Fibroblast of the conjunctiva (primary cell): Measurements from ENCODE around the gene RMI2.
A peak's percentile ranks its signal among the peaks of the same experiment; 100 is the strongest.
"Not testable (repeated sequence)": the region's sequence is repeated elsewhere in the genome, so short reads cannot be mapped to it uniquely, and the experiment has no call there.

Experiments used
- DNase-seq: peaks from one replicate; pipeline ENCODE4 v3.0.0-alpha.2; 2010; ENCODE audit warnings: low read depth

Gene RMI2

GRCh38 chr16:11354733-11355574, 9.7 kb downstream of the RMI2 start:
- DNase-seq, result peak; percentile 37

DNA sequence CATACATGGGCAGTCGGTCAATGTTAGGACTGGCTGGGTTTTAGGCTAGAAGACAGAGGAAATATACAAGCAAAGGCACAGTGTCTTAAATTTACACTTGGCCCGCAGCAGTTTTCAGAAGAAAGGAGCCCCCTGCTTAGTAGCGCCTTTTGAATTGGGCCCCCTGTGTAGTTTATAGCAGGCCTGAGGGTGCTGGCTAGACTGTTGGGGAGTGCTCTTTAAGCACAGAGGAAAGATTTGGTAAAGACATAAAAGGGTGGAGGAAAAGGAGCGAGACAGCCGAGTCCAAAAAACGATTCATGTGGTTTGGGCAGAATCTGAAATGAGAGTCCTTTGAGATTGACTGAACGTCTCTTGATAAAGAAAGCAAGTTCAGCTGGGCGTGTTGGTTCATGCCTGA, 10.6 kb downstream of the RMI2 start:
- no peak for DNase-seq

DNA sequence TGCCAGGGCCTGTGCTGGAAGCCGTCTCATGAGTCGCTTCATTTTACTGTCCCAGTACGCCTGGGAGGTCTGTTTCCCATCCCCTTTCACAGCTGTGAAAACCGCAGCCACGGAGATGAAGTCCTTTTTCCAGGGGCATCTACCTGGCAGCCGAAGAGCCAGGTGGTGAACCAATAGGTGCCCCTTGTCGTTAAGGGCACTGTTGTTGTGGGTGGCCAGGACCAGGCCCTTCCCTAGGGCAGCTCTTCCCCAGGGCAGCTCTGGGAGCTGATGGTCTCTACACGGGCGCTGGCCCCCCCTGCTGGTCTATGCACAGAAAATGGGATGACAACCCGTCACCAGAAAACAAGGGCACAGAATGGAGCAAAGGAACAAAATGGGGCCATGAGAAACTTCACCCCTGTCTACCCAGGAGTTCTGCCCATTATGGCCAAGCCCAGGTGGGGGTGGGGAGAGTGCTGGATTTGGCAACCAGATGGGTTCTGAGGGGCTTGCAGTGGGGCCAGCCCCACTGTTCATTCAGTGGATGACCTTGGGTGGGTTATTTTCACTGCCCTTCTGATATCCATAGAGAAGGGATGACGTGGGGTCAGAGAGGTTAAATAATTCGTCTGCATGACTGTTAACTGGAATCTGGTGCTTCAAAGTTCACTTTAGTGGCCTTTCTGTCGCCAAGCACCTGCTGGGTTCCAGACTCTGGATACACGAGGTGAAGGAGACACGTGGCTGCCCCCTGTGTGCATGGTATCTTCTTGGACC, 11.5 kb downstream of the RMI2 start:
- DNase-seq, result no peak

- no peak for DNase-seq
Measured at GRCh38 chr16:11358531-11358930, 13.3 kb downstream of the RMI2 start.

DNA sequence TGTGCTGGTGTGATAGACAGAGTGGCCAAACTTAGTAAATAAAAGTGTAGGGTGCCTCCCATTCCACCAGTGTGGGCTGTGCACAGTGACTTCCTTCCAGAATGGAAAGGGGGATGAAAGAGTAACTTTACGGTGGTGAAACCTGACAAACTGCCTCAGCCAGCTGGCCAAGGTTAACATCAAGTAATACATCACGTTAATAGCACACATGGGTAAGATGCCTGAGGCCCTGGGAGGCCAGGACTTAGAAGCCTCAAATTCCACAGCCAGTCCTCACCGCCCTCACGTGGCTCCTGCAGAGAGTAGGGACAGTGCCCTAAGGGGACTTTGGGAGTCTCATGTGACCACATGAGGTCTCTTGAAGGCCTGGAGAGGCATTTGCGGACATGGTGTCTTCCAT, 14.1 kb downstream of the RMI2 start:
- no peak for DNase-seq

GRCh38 chr16:11360641-11361373, 15.5 kb downstream of the RMI2 start:
- peak; percentile 32 for DNase-seq

DNA sequence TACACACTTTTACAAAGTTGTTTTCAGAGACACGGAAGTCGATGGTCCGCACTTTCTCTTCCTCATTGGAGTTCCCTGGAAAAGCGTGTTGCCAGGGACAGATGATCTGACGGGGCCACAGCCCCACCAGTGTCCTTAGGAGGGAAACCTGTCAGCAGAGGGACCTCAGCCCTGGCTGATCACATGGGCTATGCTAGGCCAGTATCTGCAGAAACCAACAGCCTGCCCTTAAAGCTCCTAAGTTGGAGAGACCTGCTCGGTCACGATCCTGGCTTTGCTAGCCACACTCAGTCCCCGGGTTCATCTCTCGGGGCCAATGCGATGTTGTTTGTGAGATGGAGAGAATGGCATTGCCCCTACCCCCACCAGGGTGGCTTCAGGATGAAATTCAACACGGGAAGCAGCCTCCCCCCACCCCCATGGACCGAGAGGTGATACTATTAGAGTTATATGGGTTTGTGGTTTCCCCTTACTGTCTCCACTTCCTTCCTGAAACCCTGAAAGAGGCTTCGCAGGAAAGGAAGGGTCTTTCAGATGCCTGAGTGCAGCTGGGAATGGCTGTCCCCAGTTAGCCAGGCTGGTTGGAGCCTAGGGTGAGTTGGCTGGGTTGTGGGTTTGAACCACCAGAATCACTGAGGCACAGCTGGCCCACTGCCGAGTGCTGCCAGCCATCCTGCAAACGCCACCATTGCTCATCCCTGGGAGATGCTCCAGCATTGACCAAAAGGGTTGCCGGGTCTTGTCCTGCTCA, 16.6 kb downstream of the RMI2 start:
- DNase-seq, result no peak

DNA sequence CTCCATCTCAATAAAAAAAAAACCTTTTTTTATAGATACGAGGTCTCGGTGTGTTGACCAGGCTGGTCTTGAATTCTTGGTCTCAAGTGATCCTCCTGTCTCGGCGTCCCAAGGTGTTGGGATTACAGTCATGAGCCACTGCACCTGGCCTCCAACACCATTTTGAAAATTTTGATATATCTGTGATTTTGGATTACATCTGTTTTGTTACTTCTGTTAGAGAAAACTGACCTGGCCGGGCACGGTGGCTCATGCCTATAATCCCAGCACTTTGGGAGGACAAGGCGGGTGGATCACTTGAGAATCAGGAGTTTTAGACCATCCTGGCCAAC, 18.6 kb downstream of the RMI2 start:
- DNase-seq, result no peak

- no peak for DNase-seq
Measured at GRCh38 chr16:11367483-11367906, 22.2 kb downstream of the RMI2 start.

DNA sequence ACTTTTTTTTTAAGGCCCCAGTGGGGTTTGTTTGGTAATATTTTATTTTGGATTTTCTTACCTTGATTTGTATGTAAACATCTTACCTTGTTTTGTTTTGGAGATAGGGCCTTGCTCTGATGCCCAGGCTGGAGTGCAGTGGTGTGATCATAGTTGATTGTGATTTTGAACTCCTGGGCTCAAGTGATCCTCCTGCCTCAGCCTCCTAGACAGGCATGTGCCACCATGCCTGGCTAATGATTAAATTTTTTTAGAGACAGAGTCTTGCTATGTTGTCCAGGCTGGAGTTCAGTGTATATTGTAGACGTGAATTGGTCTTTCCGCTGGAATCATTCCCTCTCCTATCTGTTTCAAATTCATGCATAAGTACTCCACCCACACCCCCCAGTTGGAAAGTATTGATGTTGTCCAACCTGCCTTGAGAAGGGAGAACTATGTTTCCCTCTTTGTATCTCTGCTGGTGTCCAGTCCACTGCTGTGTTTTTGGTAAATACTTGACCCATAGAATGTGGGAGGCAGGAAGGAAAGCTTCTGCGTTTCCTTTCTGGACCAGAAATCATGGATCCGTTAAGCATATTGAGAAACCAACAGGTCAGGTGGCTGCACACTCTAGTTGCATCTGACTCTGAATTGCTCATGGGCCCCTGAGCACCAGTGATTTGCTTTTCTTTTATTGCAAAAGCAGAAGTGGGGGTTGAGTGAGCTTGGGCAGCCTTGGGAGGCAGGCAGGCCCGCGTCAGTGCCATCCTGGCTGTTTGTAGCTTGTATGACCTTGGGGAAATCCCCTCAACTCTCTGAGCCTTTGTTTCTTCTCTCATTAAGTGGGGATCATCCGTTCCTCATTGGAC, 25.0 kb downstream of the RMI2 start:
- no peak for DNase-seq

- not testable (repeated sequence) for DNase-seq
Measured at GRCh38 chr16:11370932-11371279, 25.6 kb downstream of the RMI2 start.

- DNase-seq, result no peak
Measured at GRCh38 chr16:11372073-11372828, 27.0 kb downstream of the RMI2 start.

DNA sequence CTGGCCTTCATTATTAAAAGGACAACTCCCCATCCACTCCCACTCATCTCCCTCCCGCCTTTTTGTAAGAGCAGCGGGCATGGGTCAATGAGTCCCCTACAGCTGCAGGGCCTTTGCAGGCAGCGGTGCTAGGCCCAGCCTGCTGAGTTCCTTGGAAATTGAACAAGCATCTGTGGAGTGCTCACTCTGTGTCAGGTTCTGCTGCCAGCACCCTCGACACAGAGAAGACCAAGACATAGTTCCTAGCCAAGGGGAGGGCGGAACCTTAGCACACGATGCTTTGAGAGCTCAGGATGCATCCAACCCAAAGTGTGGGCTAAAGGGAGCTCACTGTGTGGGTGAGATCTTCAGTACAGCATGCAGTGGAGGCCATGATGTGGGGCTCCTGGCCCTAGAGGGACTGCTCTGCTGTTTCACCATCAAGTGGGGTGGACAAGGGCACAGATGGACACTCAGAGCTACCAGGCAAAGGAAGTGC, 27.6 kb downstream of the RMI2 start:
- no peak for DNase-seq

DNA sequence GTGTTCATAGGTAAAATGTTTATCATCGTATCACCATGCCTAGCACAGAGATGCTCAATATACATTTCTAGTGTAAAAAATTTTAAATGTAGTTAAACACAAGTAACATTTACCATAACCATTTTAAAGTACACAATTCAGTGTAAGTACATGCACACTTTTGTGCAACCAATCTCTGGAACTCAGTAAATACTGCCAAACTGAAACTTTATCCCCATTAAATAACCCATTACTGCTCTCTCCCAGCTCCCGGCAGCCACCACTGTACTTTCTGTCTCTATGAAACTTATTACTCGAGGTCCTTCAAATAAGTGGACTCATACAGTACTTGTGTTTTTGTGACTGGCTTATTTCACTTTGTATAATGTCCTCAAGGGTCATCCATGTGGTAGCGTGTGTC, 29.0 kb downstream of the RMI2 start:
- DNase-seq, result no peak

DNA sequence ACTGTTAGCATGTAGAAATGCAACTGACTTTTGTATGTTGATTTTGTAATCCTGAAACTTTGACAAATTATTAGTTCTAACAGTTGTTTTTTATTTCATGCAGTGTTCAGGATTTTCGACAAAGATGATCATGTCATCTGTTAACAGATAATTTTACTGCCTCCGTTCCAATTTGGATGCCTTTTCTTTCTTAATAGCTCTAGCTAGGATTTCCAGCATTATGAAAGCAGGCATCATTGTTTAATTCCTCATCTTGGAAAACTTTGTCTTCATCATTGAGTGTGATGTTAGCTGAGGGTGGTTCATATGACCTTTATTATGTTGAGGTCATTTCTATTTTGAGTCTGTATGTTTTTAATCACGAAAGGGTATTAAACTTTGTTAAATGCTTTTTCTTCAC, 31.9 kb downstream of the RMI2 start:
- DNase-seq, result no peak

GRCh38 chr16:11378951-11379350, 33.7 kb downstream of the RMI2 start:
- not testable (repeated sequence) for DNase-seq

DNA sequence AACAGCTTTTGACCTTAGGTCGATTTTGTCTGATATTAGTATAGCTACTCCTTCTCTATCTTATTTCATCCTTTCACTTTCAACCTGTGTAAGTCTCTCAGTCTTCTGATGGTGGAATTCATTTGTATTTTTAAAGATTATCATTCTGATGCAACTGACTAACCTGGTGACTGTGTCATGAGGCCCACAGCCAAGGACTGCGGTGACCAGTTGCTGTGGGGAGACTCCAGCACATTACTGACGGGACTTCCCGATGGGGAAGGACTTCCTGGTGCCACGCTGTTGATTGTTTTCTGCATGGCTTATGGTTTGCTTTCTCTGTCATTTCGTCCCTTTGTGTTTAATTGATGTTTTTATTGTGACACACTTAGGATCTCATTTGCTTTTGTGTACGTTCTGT, 34.2 kb downstream of the RMI2 start:
- DNase-seq, result no peak

- no peak for DNase-seq
Measured at GRCh38 chr16:11380836-11381235, 35.6 kb downstream of the RMI2 start.

GRCh38 chr16:11383481-11384183, 38.4 kb downstream of the RMI2 start:
- no peak for DNase-seq
